ENCODE measurements around the gene SLC39A3.

The SLC39A3 gene

GRCh38 chr19:2756921-2757881 lies 17.4 kb upstream of the SLC39A3 start:
- Histone ChIP-seq H3K9me3 (ENCODE audit: low read depth, low read length) (no peaks in the 10 kb centered on the region), H3K9ac (ENCODE audit: insufficient read length) (no peak overlapping the region), H3K4me3 (no peak overlapping the region), H3K36me3 (ENCODE audit: insufficient read depth, low read length) (peaks cover 25% of the 10 kb centered on the region; the same call in 1 of the 2 replicates), H3K27ac (no peak overlapping the region)
- TF ChIP-seq FOXP2 (optimal IDR thresholded peaks at IDR 0.05; ENCODE audit: control extremely low read depth, extremely low read length, insufficient read depth) (no peak), POLR2AphosphoS5 (IDR thresholded peaks at IDR 0.05; ENCODE audit: borderline replicate concordance, low read depth, low read length) (no peak), EZH2 (IDR thresholded peaks at IDR 0.05) (no peak)
- no peak for DNase-seq (ENCODE audit: low read depth, low spot score)

- H3K4me3 ChIP-seq = no peak overlapping the region
- no peak overlapping the region for H3K9ac ChIP-seq (ENCODE audit: insufficient read length)
- TF ChIP-seq POLR2AphosphoS5 (IDR thresholded peaks at IDR 0.05; ENCODE audit: borderline replicate concordance, low read depth, low read length) = no peak
- TF ChIP-seq FOXP2 (optimal IDR thresholded peaks at IDR 0.05; ENCODE audit: control extremely low read depth, extremely low read length, insufficient read depth) = no peak
- TF ChIP-seq EZH2 (IDR thresholded peaks at IDR 0.05) = no peak
- DNase-seq (ENCODE audit: low read depth, low spot score) = no peak
- H3K9me3 ChIP-seq (ENCODE audit: low read depth, low read length) = no peaks in the 10 kb centered on the region
- H3K27ac ChIP-seq = no peak overlapping the region
- peaks cover 21% of the 10 kb centered on the region; the same call in 1 of the 2 replicates for H3K36me3 ChIP-seq (ENCODE audit: insufficient read depth, low read length)
These were observed 16.7 kb upstream of the SLC39A3 start for GRCh38 chr19:2756477-2756876.

GRCh38 chr19:2755811-2756210 lies 16.0 kb upstream of the SLC39A3 start:
- peaks cover 18% of the 10 kb centered on the region; the same call in 1 of the 2 replicates for H3K36me3 ChIP-seq (ENCODE audit: insufficient read depth, low read length)

GRCh38 chr19:2755448-2755705 lies 15.6 kb upstream of the SLC39A3 start:
- Histone ChIP-seq H3K36me3 (ENCODE audit: insufficient read depth, low read length) (peaks cover 15% of the 10 kb centered on the region; the same call in 1 of the 2 replicates), H3K27ac (no peak overlapping the region), H3K4me3 (no peak overlapping the region), H3K9ac (ENCODE audit: insufficient read length) (no peak overlapping the region), H3K9me3 (ENCODE audit: low read depth, low read length) (no peaks in the 10 kb centered on the region)
- TF ChIP-seq FOXP2 (optimal IDR thresholded peaks at IDR 0.05; ENCODE audit: control extremely low read depth, extremely low read length, insufficient read depth) = no peak
- TF ChIP-seq POLR2AphosphoS5 (IDR thresholded peaks at IDR 0.05; ENCODE audit: borderline replicate concordance, low read depth, low read length) = no peak
- no peak for TF ChIP-seq EZH2 (IDR thresholded peaks at IDR 0.05)
- no peak for DNase-seq (ENCODE audit: low read depth, low spot score)

More at GRCh38 chr19:2755811-2756210, 16.0 kb upstream of the SLC39A3 start:
- no peak overlapping the region for H3K27ac ChIP-seq
- no peak overlapping the region for H3K9ac ChIP-seq (ENCODE audit: insufficient read length)
- TF ChIP-seq FOXP2 (optimal IDR thresholded peaks at IDR 0.05; ENCODE audit: control extremely low read depth, extremely low read length, insufficient read depth) = no peak
- TF ChIP-seq POLR2AphosphoS5 (IDR thresholded peaks at IDR 0.05; ENCODE audit: borderline replicate concordance, low read depth, low read length) = no peak
- TF ChIP-seq EZH2 (IDR thresholded peaks at IDR 0.05) = no peak
- no peak overlapping the region for H3K4me3 ChIP-seq
- DNase-seq (ENCODE audit: low read depth, low spot score) = no peak
- no peaks in the 10 kb centered on the region for H3K9me3 ChIP-seq (ENCODE audit: low read depth, low read length)

- Histone ChIP-seq H3K36me3 (ENCODE audit: insufficient read depth, low read length) (peaks cover 15% of the 10 kb centered on the region; the same call in 1 of the 2 replicates), H3K4me3 (no peak overlapping the region), H3K27ac (no peak overlapping the region), H3K9ac (ENCODE audit: insufficient read length) (no peak overlapping the region), H3K9me3 (ENCODE audit: low read depth, low read length) (no peaks in the 10 kb centered on the region)
- DNase-seq (ENCODE audit: low read depth, low spot score) = no peak
- TF ChIP-seq FOXP2 (optimal IDR thresholded peaks at IDR 0.05; ENCODE audit: control extremely low read depth, extremely low read length, insufficient read depth) (no peak), POLR2AphosphoS5 (IDR thresholded peaks at IDR 0.05; ENCODE audit: borderline replicate concordance, low read depth, low read length) (no peak), EZH2 (IDR thresholded peaks at IDR 0.05) (no peak)
These were observed 15.0 kb upstream of the SLC39A3 start for GRCh38 chr19:2754659-2755447.

GRCh38 chr19:2751438-2751830 lies 11.6 kb upstream of the SLC39A3 start:
- Histone ChIP-seq H3K9me3 (ENCODE audit: low read depth, low read length) (no peaks in the 10 kb centered on the region), H3K27ac (no peak overlapping the region), H3K9ac (ENCODE audit: insufficient read length) (no peak overlapping the region), H3K36me3 (ENCODE audit: insufficient read depth, low read length) (peaks cover 9% of the 10 kb centered on the region; the same call in 1 of the 2 replicates), H3K4me3 (no peak overlapping the region)
- DNase-seq (ENCODE audit: low read depth, low spot score) = no peak
- TF ChIP-seq FOXP2 (optimal IDR thresholded peaks at IDR 0.05; ENCODE audit: control extremely low read depth, extremely low read length, insufficient read depth) (no peak), EZH2 (IDR thresholded peaks at IDR 0.05) (no peak), POLR2AphosphoS5 (IDR thresholded peaks at IDR 0.05; ENCODE audit: borderline replicate concordance, low read depth, low read length) (no peak)

GRCh38 chr19:2750808-2751437 lies 11.1 kb upstream of the SLC39A3 start:
- Histone ChIP-seq H3K27ac (no peak overlapping the region), H3K4me3 (no peak overlapping the region), H3K9ac (ENCODE audit: insufficient read length) (no peak overlapping the region), H3K36me3 (ENCODE audit: insufficient read depth, low read length) (peaks cover 9% of the 10 kb centered on the region; the same call in 1 of the 2 replicates), H3K9me3 (ENCODE audit: low read depth, low read length) (no peaks in the 10 kb centered on the region)
- DNase-seq (ENCODE audit: low read depth, low spot score) = no peak
- no peak for TF ChIP-seq POLR2AphosphoS5 (IDR thresholded peaks at IDR 0.05; ENCODE audit: borderline replicate concordance, low read depth, low read length)
- no peak for TF ChIP-seq FOXP2 (optimal IDR thresholded peaks at IDR 0.05; ENCODE audit: control extremely low read depth, extremely low read length, insufficient read depth)
- no peak for TF ChIP-seq EZH2 (IDR thresholded peaks at IDR 0.05)

GRCh38 chr19:2747349-2747748 lies 7.5 kb upstream of the SLC39A3 start:
- TF ChIP-seq POLR2AphosphoS5 (IDR thresholded peaks at IDR 0.05; ENCODE audit: borderline replicate concordance, low read depth, low read length) (no peak), EZH2 (IDR thresholded peaks at IDR 0.05) (no peak), FOXP2 (optimal IDR thresholded peaks at IDR 0.05; ENCODE audit: control extremely low read depth, extremely low read length, insufficient read depth) (no peak)
- DNase-seq (ENCODE audit: low read depth, low spot score) = no peak
- Histone ChIP-seq H3K36me3 (ENCODE audit: insufficient read depth, low read length) (no peaks in the 10 kb centered on the region), H3K27ac (no peak overlapping the region), H3K9me3 (ENCODE audit: low read depth, low read length) (no peaks in the 10 kb centered on the region), H3K9ac (ENCODE audit: insufficient read length) (no peak overlapping the region), H3K4me3 (no peak overlapping the region)

Measured in SK-N-MC (cell line).